Measurements from ENCODE around the gene GNAZ. TPM values are rescaled to one million over a fixed set of nuclear protein-coding genes. Genes with fewer than 3 reads are reported as not detected.

Gene GNAZ
- total RNA-seq, 1 experiment from 2014 or later = 0.82 TPM

- H3K9me3 Mint-ChIP-seq (ENCODE audit: unreplicated experiment) = no peaks in the 10 kb centered on the region
- no peak for DNase-seq (ENCODE audit: unreplicated experiment)
- TF ChIP-seq CTCF (IDR thresholded peaks at IDR 0.05; ENCODE audit: unreplicated experiment) = no peak
- no TSS peak for BruUV-seq (replicated peaks)
- H3K27ac Mint-ChIP-seq (ENCODE audit: low read depth, unreplicated experiment) = no peak overlapping the region
- intact Hi-C loops (cut with micrococcal nuclease) = no loop called here
- H3K27me3 Mint-ChIP-seq (ENCODE audit: insufficient read depth, unreplicated experiment) = peaks cover 57% of the 10 kb centered on the region
- H3K4me3 Mint-ChIP-seq (ENCODE audit: unreplicated experiment) = no peak overlapping the region
- ChIA-PET POLR2A (no interaction called here), CTCF (no interaction called here)
- no peaks in the 10 kb centered on the region for H3K36me3 Mint-ChIP-seq (ENCODE audit: insufficient read depth, unreplicated experiment)
- no peaks in the 10 kb centered on the region for H3K4me1 Mint-ChIP-seq (ENCODE audit: insufficient read depth, unreplicated experiment)
These were observed 31.4 kb upstream of the GNAZ start for GRCh38 chr22:23038902-23039301.

GRCh38 chr22:23042179-23042578 lies 28.1 kb upstream of the GNAZ start:
- CTCF ChIA-PET = no interaction called here
- POLR2A ChIA-PET = interaction anchor here (0.6 kb wide), 1 partner anchor 17 kb away, joined by 3 read pairs; no protein-coding TSS in a partner anchor
- H3K36me3 Mint-ChIP-seq (ENCODE audit: insufficient read depth, unreplicated experiment) = no peaks in the 10 kb centered on the region
- H3K27me3 Mint-ChIP-seq (ENCODE audit: insufficient read depth, unreplicated experiment) = peaks cover 54% of the 10 kb centered on the region
- no peak overlapping the region for H3K4me3 Mint-ChIP-seq (ENCODE audit: unreplicated experiment)
- no peak for DNase-seq (ENCODE audit: unreplicated experiment)
- intact Hi-C loops (cut with micrococcal nuclease) = no loop called here
- TF ChIP-seq CTCF (IDR thresholded peaks at IDR 0.05; ENCODE audit: unreplicated experiment) = no peak
- H3K4me1 Mint-ChIP-seq (ENCODE audit: insufficient read depth, unreplicated experiment) = no peaks in the 10 kb centered on the region
- no peaks in the 10 kb centered on the region for H3K9me3 Mint-ChIP-seq (ENCODE audit: unreplicated experiment)
- BruUV-seq (replicated peaks) = no TSS peak
- no peak overlapping the region for H3K27ac Mint-ChIP-seq (ENCODE audit: low read depth, unreplicated experiment)

- DNase-seq (ENCODE audit: unreplicated experiment) = no peak
- Mint-ChIP-seq H3K4me1 (ENCODE audit: insufficient read depth, unreplicated experiment) (no peaks in the 10 kb centered on the region), H3K27me3 (ENCODE audit: insufficient read depth, unreplicated experiment) (peaks cover 48% of the 10 kb centered on the region), H3K36me3 (ENCODE audit: insufficient read depth, unreplicated experiment) (no peaks in the 10 kb centered on the region), H3K4me3 (ENCODE audit: unreplicated experiment) (no peak overlapping the region), H3K27ac (ENCODE audit: low read depth, unreplicated experiment) (no peak overlapping the region), H3K9me3 (ENCODE audit: unreplicated experiment) (peaks cover 4% of the 10 kb centered on the region)
- intact Hi-C loops (cut with micrococcal nuclease) = no loop called here
- ChIA-PET CTCF (interaction anchor here (1.5 kb wide), 1 partner anchor 86 kb away, joined by 3 read pairs; no protein-coding TSS in a partner anchor), POLR2A (no interaction called here)
- TF ChIP-seq CTCF (IDR thresholded peaks at IDR 0.05; ENCODE audit: unreplicated experiment) = no peak
- no TSS peak for BruUV-seq (replicated peaks)
These were observed 25.7 kb upstream of the GNAZ start for GRCh38 chr22:23044570-23044969.

- ChIA-PET POLR2A (no interaction called here), CTCF (interaction anchor here (1.5 kb wide), 1 partner anchor 86 kb away, joined by 3 read pairs; no protein-coding TSS in a partner anchor)
- Mint-ChIP-seq H3K4me3 (ENCODE audit: unreplicated experiment) (no peak overlapping the region), H3K27ac (ENCODE audit: low read depth, unreplicated experiment) (no peak overlapping the region), H3K27me3 (ENCODE audit: insufficient read depth, unreplicated experiment) (peaks cover 48% of the 10 kb centered on the region), H3K9me3 (ENCODE audit: unreplicated experiment) (peaks cover 8% of the 10 kb centered on the region), H3K4me1 (ENCODE audit: insufficient read depth, unreplicated experiment) (no peaks in the 10 kb centered on the region), H3K36me3 (ENCODE audit: insufficient read depth, unreplicated experiment) (no peaks in the 10 kb centered on the region)
- intact Hi-C loops (cut with micrococcal nuclease) = no loop called here
- no TSS peak for BruUV-seq (replicated peaks)
- no peak for TF ChIP-seq CTCF (IDR thresholded peaks at IDR 0.05; ENCODE audit: unreplicated experiment)
- no peak for DNase-seq (ENCODE audit: unreplicated experiment)
These were observed 24.9 kb upstream of the GNAZ start for GRCh38 chr22:23045461-23045860.
